Mesodermal cell (in vitro differentiated cells): ENCODE results near the gene SLC23A1.

Source experiments
- H3K27ac ChIP-seq: 2 replicates; pipeline ENCODE4 v1.7.0; 2013; ENCODE audit warnings: mild to moderate bottlenecking, low read depth, low read length, moderate library complexity; ENCODE audit not compliant: severe bottlenecking
- H3K36me3 ChIP-seq: 2 replicates; pipeline ENCODE4 v1.7.1; 2013; ENCODE audit warnings: mild to moderate bottlenecking, low read length, moderate library complexity; ENCODE audit not compliant: control insufficient read depth, insufficient read depth
- H3K4me1 ChIP-seq: one replicate; pipeline ENCODE4 v1.7.1; 2013; ENCODE audit warnings: mild to moderate bottlenecking, low read length; ENCODE audit not compliant: insufficient read depth, control insufficient read depth, poor library complexity, severe bottlenecking
- H3K4me3 ChIP-seq: 2 replicates; pipeline ENCODE4 v1.7.0; 2013; ENCODE audit warnings: low read length, control low read depth, mild to moderate bottlenecking; ENCODE audit not compliant: insufficient read depth, poor library complexity, severe bottlenecking; ENCODE audit errors: extremely low read depth
- H3K9me3 ChIP-seq: 2 replicates; pipeline ENCODE4 v1.7.1; 2013; ENCODE audit warnings: mild to moderate bottlenecking, low read length, moderate library complexity; ENCODE audit not compliant: control insufficient read depth
- WGBS, 2 experiments: methylation state at CpG; one replicate each; pipeline ENCODE4 v1.1.5; 2013; ENCODE audit warnings: missing lambda C conversion rate in 2 of 2; ENCODE audit not compliant: insufficient coverage in 2 of 2; 5-methylcytosine and 5-hydroxymethylcytosine counted together

SLC23A1 gene

GRCh38 chr5:139379626-139380449 is 3.3 kb downstream of the SLC23A1 start:
- 93 to 97% methylated on average over 8 to 15 of the region's 15 CpGs for WGBS, 2 experiments
- Histone ChIP-seq H3K9me3 (no peaks in the 10 kb centered on the region), H3K36me3 (peaks cover 13% of the 10 kb centered on the region), H3K27ac (no peak overlapping the region), H3K4me1 (peaks cover 4% of the 10 kb centered on the region), H3K4me3 (no peak overlapping the region)

- no peaks in the 10 kb centered on the region for H3K9me3 ChIP-seq
- no peak overlapping the region for H3K4me3 ChIP-seq
- 97% methylated on average over 10 to 13 of the region's 13 CpGs for WGBS, 2 experiments
- H3K4me1 ChIP-seq: peaks cover 4% of the 10 kb centered on the region
- H3K36me3 ChIP-seq: peaks cover 17% of the 10 kb centered on the region
- no peak overlapping the region for H3K27ac ChIP-seq
Observed at GRCh38 chr5:139378941-139379361, 4.1 kb downstream of the SLC23A1 start.

DNA sequence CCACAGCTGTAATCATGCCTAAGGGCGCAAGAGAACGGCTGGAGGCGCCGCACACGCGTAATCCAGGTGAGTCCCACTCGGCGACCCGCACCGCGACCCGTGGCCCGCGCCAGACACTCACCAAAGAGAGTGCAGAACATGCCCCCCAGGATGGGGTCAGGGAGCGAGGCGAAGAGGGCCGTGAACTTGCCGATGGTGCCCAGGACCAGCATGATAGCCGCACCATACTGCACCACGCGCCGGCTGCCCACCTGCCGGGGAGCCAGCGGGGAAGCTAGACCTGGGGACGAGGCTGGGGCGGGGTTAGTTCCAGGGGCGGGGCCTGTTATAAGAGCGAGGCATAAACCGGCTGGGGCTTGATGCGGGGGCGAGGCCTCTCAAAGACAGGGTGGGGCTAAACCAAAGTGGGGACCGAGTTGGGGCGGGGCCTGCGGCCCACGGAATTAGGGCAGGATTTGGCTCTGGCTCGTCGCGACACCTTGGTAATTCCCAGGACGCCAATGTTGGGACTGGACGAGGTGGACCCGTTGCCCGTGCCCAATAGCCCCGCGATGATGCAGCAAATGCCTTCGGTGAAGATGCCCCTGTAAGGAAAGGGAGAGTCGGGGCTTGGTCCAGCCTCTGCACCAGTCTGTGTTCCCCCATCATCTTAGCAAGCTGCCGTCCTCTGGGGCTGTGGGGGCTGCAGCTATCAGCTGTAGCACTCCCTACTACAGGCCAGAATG is 4.8 kb downstream of the SLC23A1 start:
- Histone ChIP-seq H3K9me3 (no peaks in the 10 kb centered on the region), H3K4me1 (peaks cover 4% of the 10 kb centered on the region)
- WGBS, 2 experiments: 93 to 94% methylated on average over 34 to 47 of the region's 47 CpGs

DNA sequence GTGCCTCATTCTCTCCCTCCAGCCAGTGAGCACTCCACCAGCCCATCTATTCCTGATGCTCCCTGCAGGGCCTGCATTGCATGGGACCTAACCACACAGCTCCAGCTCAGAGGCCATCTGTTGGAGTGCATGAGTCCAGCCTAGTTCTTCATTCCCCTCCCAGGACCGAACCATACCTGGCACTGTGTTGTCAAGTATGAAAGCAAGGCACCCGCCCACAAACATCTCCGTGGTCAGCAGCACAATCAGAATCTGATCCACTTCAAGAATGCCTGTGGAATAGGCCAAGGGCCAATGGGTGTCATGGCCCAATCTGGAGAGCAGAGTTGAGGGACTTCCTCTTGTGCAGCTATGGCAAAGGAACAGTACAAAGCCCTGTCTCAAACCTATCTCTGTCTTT is 5.9 kb downstream of the SLC23A1 start:
- no peak overlapping the region for H3K27ac ChIP-seq
- no peaks in the 10 kb centered on the region for H3K4me1 ChIP-seq
- H3K4me3 ChIP-seq: no peak overlapping the region
- H3K36me3 ChIP-seq: peaks cover 25% of the 10 kb centered on the region
- WGBS, 2 experiments: 97 to 100% methylated on average over 3 of the region's 3 CpGs
- no peaks in the 10 kb centered on the region for H3K9me3 ChIP-seq

More for the DNA sequence above, 4.8 kb downstream of the SLC23A1 start:
- H3K27ac ChIP-seq: no peak overlapping the region
- no peak overlapping the region for H3K4me3 ChIP-seq
- peaks cover 23% of the 10 kb centered on the region for H3K36me3 ChIP-seq

DNA sequence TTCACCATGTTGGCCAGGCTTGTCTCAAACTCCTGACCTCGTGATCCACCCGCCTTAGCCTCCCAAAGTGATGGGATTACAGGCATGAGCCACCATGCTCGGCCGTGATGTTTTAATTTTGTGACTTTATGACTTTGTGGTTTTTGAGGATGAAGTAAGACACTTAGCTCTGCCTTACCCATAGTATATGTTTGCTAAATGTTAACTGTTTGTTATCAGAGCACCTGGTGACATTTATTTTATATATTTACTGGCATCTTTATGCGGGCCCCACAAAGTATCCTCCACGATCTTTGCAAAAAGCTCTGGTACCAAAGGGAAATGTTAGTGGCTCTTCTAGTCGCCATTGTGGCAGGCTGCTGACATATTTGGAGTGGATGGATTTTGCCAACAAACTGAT is 6.7 kb downstream of the SLC23A1 start:
- H3K4me3 ChIP-seq: no peak overlapping the region
- H3K4me1 ChIP-seq: no peaks in the 10 kb centered on the region
- no peak overlapping the region for H3K27ac ChIP-seq
- H3K36me3 ChIP-seq: peaks cover 34% of the 10 kb centered on the region
- WGBS, 2 experiments: 90 to 97% methylated on average over 2 to 5 of the region's 7 CpGs
- no peaks in the 10 kb centered on the region for H3K9me3 ChIP-seq

DNA sequence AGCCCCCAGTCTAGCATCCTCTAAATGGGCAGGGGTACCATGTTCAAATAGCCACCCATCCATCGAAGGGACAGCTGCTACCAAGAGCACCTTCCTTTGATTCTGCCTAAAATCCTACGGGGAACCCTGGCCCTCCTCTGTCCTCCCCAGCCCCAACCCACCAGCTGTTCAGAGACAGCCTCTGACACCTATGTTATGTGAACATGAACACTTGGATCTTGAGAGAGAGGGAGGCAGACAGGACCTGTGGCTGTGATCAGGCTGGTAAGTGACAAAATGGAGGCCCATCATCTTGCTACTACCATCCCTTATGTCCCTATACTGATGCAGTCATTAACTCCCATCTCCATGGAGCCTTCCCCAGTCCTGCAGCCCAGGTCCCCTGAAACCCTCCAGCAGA is 8.2 kb downstream of the SLC23A1 start:
- Histone ChIP-seq H3K36me3 (peaks cover 46% of the 10 kb centered on the region), H3K4me3 (no peak overlapping the region), H3K27ac (no peak overlapping the region), H3K4me1 (no peaks in the 10 kb centered on the region), H3K9me3 (no peaks in the 10 kb centered on the region)
- 88% methylated on average over 2 of the region's 2 CpGs; no CpG with 5 or more reads in 1 of the 2 experiments for WGBS, 2 experiments

DNA sequence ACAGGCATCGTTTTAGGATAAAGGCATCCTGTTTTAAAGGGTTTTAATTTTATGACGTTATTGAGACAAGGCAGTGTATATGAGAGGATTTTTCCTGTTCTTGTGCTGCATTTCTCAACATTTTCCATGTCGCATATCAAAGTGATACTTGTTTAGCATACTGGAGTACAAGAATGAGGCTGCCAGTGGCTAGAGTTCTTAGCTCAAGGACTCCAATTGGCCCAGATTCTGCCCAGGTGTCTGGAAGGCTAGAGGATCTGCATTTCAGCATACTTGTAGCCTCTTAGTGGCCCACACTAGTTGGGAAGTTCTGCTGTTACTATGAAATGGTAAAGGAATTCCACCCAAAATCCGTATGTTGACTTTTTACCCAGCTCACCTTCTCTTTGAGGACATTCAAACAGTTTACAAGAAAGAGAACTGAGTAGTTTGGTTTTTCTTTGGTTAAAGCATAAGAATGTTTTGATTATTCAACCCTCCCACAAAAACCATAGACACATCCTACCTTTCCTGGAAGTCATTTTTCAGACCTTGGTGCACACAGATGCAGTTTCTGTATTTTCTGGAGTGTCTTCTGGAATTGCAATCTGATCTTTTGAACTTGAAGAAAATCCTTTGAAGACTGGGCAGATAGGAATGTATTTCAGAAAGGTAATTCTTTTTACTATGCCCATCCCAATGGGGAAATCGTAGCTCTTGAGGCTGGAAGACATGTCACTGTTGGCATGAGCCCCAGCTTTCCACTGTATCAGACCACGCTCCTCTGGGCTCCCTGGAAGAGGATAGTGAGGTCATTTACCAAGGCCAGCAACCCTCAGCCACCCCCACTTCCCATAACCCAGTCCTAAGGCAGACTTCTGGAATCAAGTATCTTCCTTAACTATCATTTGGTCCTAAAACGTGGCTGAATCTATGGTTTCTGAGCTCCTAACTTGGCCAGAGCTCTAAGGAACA is 11.3 kb downstream of the SLC23A1 start:
- H3K27ac ChIP-seq: no peak overlapping the region
- H3K9me3 ChIP-seq: no peaks in the 10 kb centered on the region
- H3K4me1 ChIP-seq: no peaks in the 10 kb centered on the region
- H3K36me3 ChIP-seq: peaks cover 70% of the 10 kb centered on the region
- H3K4me3 ChIP-seq: no peak overlapping the region
- WGBS, 2 experiments: 86 to 98% methylated on average over 3 to 4 of the region's 7 CpGs

DNA sequence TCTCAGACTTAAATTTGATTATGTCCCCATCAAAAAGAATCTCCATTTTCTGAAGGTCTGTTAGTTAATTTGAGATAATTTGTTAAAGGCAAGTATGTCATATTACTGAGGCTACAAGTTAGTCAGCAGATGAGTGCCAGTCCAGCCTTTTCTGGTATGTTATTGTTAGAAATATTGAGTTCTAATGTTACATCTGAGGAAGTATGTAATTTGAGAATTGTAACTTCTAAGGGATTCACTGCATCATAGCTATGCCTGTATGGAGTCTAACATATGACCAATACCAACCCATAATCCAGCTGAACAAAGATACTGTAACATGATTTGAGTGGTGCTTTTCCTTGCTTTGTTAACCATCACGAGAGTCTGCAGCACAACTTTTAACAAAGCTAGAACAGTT is 13.9 kb downstream of the SLC23A1 start:
- Histone ChIP-seq H3K27ac (no peak overlapping the region), H3K9me3 (no peaks in the 10 kb centered on the region), H3K4me3 (no peak overlapping the region), H3K4me1 (no peaks in the 10 kb centered on the region), H3K36me3 (peaks cover 79% of the 10 kb centered on the region)
- no CpG with 5 or more reads among the region's 1 CpG for WGBS, 2 experiments

- H3K27ac ChIP-seq: no peak overlapping the region
- WGBS, 2 experiments: 70 to 80% methylated on average over 1 to 2 of the region's 2 CpGs
- no peaks in the 10 kb centered on the region for H3K9me3 ChIP-seq
- no peaks in the 10 kb centered on the region for H3K4me1 ChIP-seq
- H3K36me3 ChIP-seq: peaks cover 82% of the 10 kb centered on the region
- H3K4me3 ChIP-seq: no peak overlapping the region
Observed at GRCh38 chr5:139368613-139369012, 14.5 kb downstream of the SLC23A1 start.

- H3K27ac ChIP-seq: no peak overlapping the region
- no peaks in the 10 kb centered on the region for H3K4me1 ChIP-seq
- peaks cover 76% of the 10 kb centered on the region for H3K36me3 ChIP-seq
- H3K4me3 ChIP-seq: no peak overlapping the region
- WGBS, 2 experiments: 100% methylated on average over 1 of the region's 2 CpGs; no CpG with 5 or more reads in 1 of the 2 experiments
- no peaks in the 10 kb centered on the region for H3K9me3 ChIP-seq
Observed at GRCh38 chr5:139364466-139364865, 18.6 kb downstream of the SLC23A1 start.
